ENCODE data around the gene CYP11A1. TPM values are rescaled to one million over a fixed set of nuclear protein-coding genes. Genes with fewer than 3 reads are reported as not detected.

CYP11A1 gene
- total and polyA plus RNA-seq, 10 of the 15 experiments (the other 5 are each of a cell fraction or from before 2014, with no cell fraction given): 0.11 to 1.2 (median 0.23) TPM; not detected in 5

- TF ChIP-seq SPI1 (IDR thresholded peaks at IDR 0.05; ENCODE audit: borderline replicate concordance, insufficient read depth, low read depth, low read length) (no peak), CHD2 (IDR thresholded peaks at IDR 0.05; ENCODE audit: borderline replicate concordance, low read depth, low read length) (no peak), PAX8 (IDR thresholded peaks at IDR 0.05) (no peak), EED (IDR thresholded peaks at IDR 0.05; ENCODE audit: low read depth) (no peak), PAX5 (IDR thresholded peaks at IDR 0.05; ENCODE audit: borderline replicate concordance, low read depth, low read length) (no peak), HDAC6 (IDR thresholded peaks at IDR 0.05; ENCODE audit: unreplicated experiment) (no peak), POLR2AphosphoS5 (IDR thresholded peaks at IDR 0.05; ENCODE audit: low read length) (peak; percentile 76), TCF3 (IDR thresholded peaks at IDR 0.05; ENCODE audit: borderline replicate concordance, insufficient read depth, low read depth, low read length) (no peak), ZNF207 (IDR thresholded peaks at IDR 0.05; ENCODE audit: borderline replicate concordance) (no peak), NRF1 (conservative IDR thresholded peaks at IDR 0.05; ENCODE audit: low read depth, low read length) (no peak), E4F1 (IDR thresholded peaks at IDR 0.05; ENCODE audit: borderline replicate concordance, partially characterized antibody) (no peak), IKZF2 (IDR thresholded peaks at IDR 0.05) (no peak), FOXM1 (IDR thresholded peaks at IDR 0.05; ENCODE audit: low read depth, low read length) (no peak), FOS (IDR thresholded peaks at IDR 0.05; ENCODE audit: borderline replicate concordance, extremely low read depth, insufficient read length) (no peak), ZNF274 (IDR thresholded peaks at IDR 0.05; ENCODE audit: insufficient read depth, insufficient read length) (no peak), GABPA (IDR thresholded peaks at IDR 0.05; ENCODE audit: low read depth) (no peak)
These were observed 48.8 kb upstream of the CYP11A1 start (continued) for GRCh38 chr15:74415966-74416916.
